HCT116 (cell line): ENCODE measurements around the gene LGALS12. TPM values are rescaled to one million over a fixed set of nuclear protein-coding genes. Genes with fewer than 3 reads are reported as not detected.

Source experiments
- ATAC-seq: fragments of 200-7000 bp; cut with Tn5 transposase; 2 replicates; pipeline ENCODE4 v1.9.1; 2020; ENCODE audit warnings: mild to moderate bottlenecking, moderate library complexity
- BruUV-seq: library from RNA; stranded (reverse); fragments of 400-500 nt; replicated peaks from 2 replicates; lab custom pipeline; 2021; lab: Mats Ljungman, UMichigan
- CTCF ChIA-PET: fragments of 300-600 bp; sonication (Branson Sonifier 250); formaldehyde crosslinking; loops from one replicate; lab custom pipeline; 2021; ENCODE audit warnings: antibody characterized with exemption; lab: Charles Lee
- POLR2A ChIA-PET: fragments of 300-600, 350-600 bp; sonication (Branson Sonifier 250); formaldehyde crosslinking; loops from one replicate; lab custom pipeline; 2021; ENCODE audit warnings: antibody characterized with exemption; lab: Charles Lee
- RAD21 ChIA-PET, 2 experiments: fragments of 300-600 bp; sonication (Branson Sonifier 250); formaldehyde crosslinking; loops; one replicate each; lab custom pipeline; 2023; ENCODE audit warnings: low total read pairs in 2 of 2; ENCODE audit not compliant: uncharacterized antibody in 2 of 2, unreplicated experiment in 2 of 2, low non-redundant PET in 1 of 2; lab: Charles Lee
- DNase-seq: peaks from one replicate; pipeline ENCODE4 v3.0.0-alpha.2; 2010; ENCODE audit warnings: low read depth, low spot score
- H2AFZ ChIP-seq: fragments of 200-600 bp; shearing (Covaris generic), sonication (generic); 2 replicates; pipeline ENCODE4 v1.6.1; 2017; ENCODE audit warnings: low read depth, mixed run types, mixed read lengths, antibody characterized with exemption, low read length; ENCODE audit not compliant: poor library complexity, severe bottlenecking
- H3K27ac ChIP-seq: 2 replicates; pipeline ENCODE4 v1.5.1; 2012; ENCODE audit warnings: low read depth, low read length
- H3K27me3 ChIP-seq: fragments of 200-600 bp; sonication (generic); 2 replicates; pipeline ENCODE4 v1.6.1; 2016; ENCODE audit warnings: mixed run types, low read length, mixed read lengths; ENCODE audit not compliant: insufficient read depth
- H3K36me3 ChIP-seq, 2 experiments: fragments of 200-500 bp in 1 of 2; fragments of 200-600 bp in 1 of 2; sonication (Bioruptor generic) in 1 of 2; sonication (generic) in 1 of 2; 2 replicates each; pipeline versions ENCODE4 v1.5.1 to v1.6.1; 2014 to 2016; ENCODE audit warnings: low read length in 2 of 2, inconsistent platforms in 1 of 2, mixed read lengths in 1 of 2, mixed run types in 1 of 2; ENCODE audit not compliant: insufficient read depth in 2 of 2, control insufficient read depth in 1 of 2
- H3K4me1 ChIP-seq, 2 experiments: fragments of 200-600 bp in 1 of 2; sonication (generic) in 1 of 2; 2 replicates each; pipeline versions ENCODE4 v1.5.1 to v1.6.1; 2012 to 2017; ENCODE audit warnings: low read length in 2 of 2, inconsistent platforms in 1 of 2, mild to moderate bottlenecking in 1 of 2, mixed read lengths in 1 of 2, mixed run types in 1 of 2, moderate library complexity in 1 of 2; ENCODE audit not compliant: insufficient read depth in 2 of 2, control insufficient read depth in 1 of 2
- H3K4me2 ChIP-seq: fragments of 200-600 bp; sonication (generic); 2 replicates; pipeline ENCODE4 v1.6.1; 2017; ENCODE audit warnings: mixed run types, low read length, mixed read lengths
- H3K4me3 ChIP-seq, 2 experiments: fragments of 200-600 bp in 1 of 2; sonication (generic) in 1 of 2; replicated peaks in 1 of 2; 2 replicates each; pipeline ENCODE4 v1.5.1; 2011 to 2016; ENCODE audit warnings: low read length in 2 of 2, control low read depth in 1 of 2, low read depth in 1 of 2, mild to moderate bottlenecking in 1 of 2, mixed read lengths in 1 of 2, mixed run types in 1 of 2
- H3K79me2 ChIP-seq: fragments of 200-600 bp; sonication (generic); 2 replicates; pipeline ENCODE4 v1.6.1; 2017; ENCODE audit warnings: mild to moderate bottlenecking, mixed run types, low read length, moderate library complexity, mixed read lengths; ENCODE audit not compliant: insufficient read depth
- H3K9ac ChIP-seq: fragments of 200-600 bp; sonication (generic); 2 replicates; pipeline ENCODE4 v1.6.1; 2016; ENCODE audit warnings: low read length, mixed read lengths
- H3K9me2 ChIP-seq: fragments of 200-600 bp; sonication (generic), shearing (Covaris generic); 2 replicates; pipeline ENCODE4 v1.6.1; 2017; ENCODE audit warnings: mixed run types, mild to moderate bottlenecking, moderate library complexity; ENCODE audit not compliant: insufficient read depth
- H3K9me3 ChIP-seq, 2 experiments: fragments of 200-500 bp in 1 of 2; fragments of 200-600 bp in 1 of 2; sonication (Bioruptor generic) in 1 of 2; sonication (generic) in 1 of 2; 2 replicates each; pipeline ENCODE4 v1.6.1; 2014 to 2017; ENCODE audit warnings: low read length in 2 of 2, mixed read lengths in 2 of 2, inconsistent platforms in 1 of 2, low read depth in 1 of 2, mild to moderate bottlenecking in 1 of 2, mixed run types in 1 of 2, moderate library complexity in 1 of 2; ENCODE audit not compliant: control insufficient read depth in 1 of 2, insufficient read depth in 1 of 2
- H4K20me1 ChIP-seq: fragments of 200-600 bp; sonication (generic), shearing (Covaris generic); 2 replicates; pipeline ENCODE4 v1.6.1; 2017; ENCODE audit warnings: mixed run types, mild to moderate bottlenecking, moderate library complexity; ENCODE audit not compliant: insufficient read depth
- CBX3 ChIP-seq: IDR thresholded peaks from 2 replicates; pipeline ENCODE4 v1.6.1; 2012; ENCODE audit warnings: low read depth
- CEBPB ChIP-seq: IDR thresholded peaks from 2 replicates; pipeline ENCODE4 v1.6.1; 2012; ENCODE audit warnings: low read depth
- EGR1 ChIP-seq: IDR thresholded peaks from 2 replicates; pipeline ENCODE4 v1.6.1; 2012; ENCODE audit warnings: low read depth
- ELF1 ChIP-seq: IDR thresholded peaks from 2 replicates; pipeline ENCODE4 v1.6.1; 2012; ENCODE audit warnings: low read depth, borderline replicate concordance
- EZH2 ChIP-seq: fragments of 200-600 bp; sonication (generic); IDR thresholded peaks from 2 replicates; pipeline ENCODE4 v1.6.1; 2017; ENCODE audit warnings: antibody characterized with exemption, mixed run types
- EZH2phosphoT487 ChIP-seq: fragments of 200-600 bp; IDR thresholded peaks from 2 replicates; pipeline ENCODE4 v1.6.1; 2018; ENCODE audit warnings: antibody characterized with exemption, borderline replicate concordance
- FOSL1 ChIP-seq: IDR thresholded peaks from 2 replicates; pipeline ENCODE4 v1.6.1; 2012; ENCODE audit warnings: low read depth
- POLR2A ChIP-seq: IDR thresholded peaks from 2 replicates; pipeline ENCODE4 v1.7.0; 2011; ENCODE audit warnings: borderline replicate concordance; ENCODE audit not compliant: insufficient read depth, insufficient read length; ENCODE audit errors: extremely low read depth
- POLR2AphosphoS5 ChIP-seq: IDR thresholded peaks from 2 replicates; pipeline ENCODE4 v1.6.1; 2011; ENCODE audit warnings: mild to moderate bottlenecking, low read depth, low read length, moderate library complexity
- SP1 ChIP-seq: IDR thresholded peaks from 2 replicates; pipeline ENCODE4 v1.6.1; 2012; ENCODE audit warnings: low read depth
- SRF ChIP-seq: IDR thresholded peaks from 2 replicates; pipeline ENCODE4 v1.6.1; 2012; ENCODE audit warnings: low read depth
- TCF7L2 ChIP-seq: IDR thresholded peaks from 2 replicates; pipeline ENCODE4 v1.7.0; 2011; ENCODE audit warnings: borderline replicate concordance, inconsistent platforms; ENCODE audit not compliant: insufficient read depth, insufficient read length; ENCODE audit errors: extremely low read depth
- ZFX ChIP-seq: fragments of 450-650 bp; IDR thresholded peaks from 2 replicates; pipeline ENCODE4 v1.6.1; 2017
- intact Hi-C: fragments of 100-400 bp; cut with micrococcal nuclease; formaldehyde crosslinking; loops from 2 replicates; pipeline ENCODE4 v1.10.0; 2022
- total RNA-seq: library from RNA; stranded (reverse); gene quantifications from one replicate; pipeline ENCODE4 v1.2.1, GENCODE V29; 2021; ENCODE audit not compliant: unreplicated experiment
- TF ChIP-seq, protein P1 (sequence below): IDR thresholded peaks from 2 replicates; pipeline ENCODE4 v1.6.1; 2012
- TF ChIP-seq, protein P2 (sequence below): IDR thresholded peaks from 2 replicates; pipeline ENCODE4 v1.6.1; 2012; ENCODE audit warnings: low read depth

Gene LGALS12
- total RNA-seq, 1 experiment from 2014 or later = not detected

DNA sequence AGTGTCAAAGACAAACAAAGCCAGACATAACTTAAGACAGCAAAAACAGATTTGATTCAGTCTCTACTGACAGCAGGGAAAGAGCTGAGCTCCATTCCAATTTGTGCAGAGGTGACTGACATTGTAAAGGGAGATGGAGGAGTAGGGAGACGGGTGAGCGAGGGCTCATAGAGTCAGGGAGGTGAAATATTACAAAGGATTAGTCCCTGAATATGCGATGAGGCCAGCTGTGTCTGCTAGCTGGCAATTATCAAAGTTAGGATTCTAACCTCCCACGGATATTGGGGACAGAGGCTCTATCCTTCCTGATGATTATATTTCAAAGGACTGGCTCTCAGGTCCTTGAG is 49.0 kb downstream of the LGALS12 start:
- no peak for ATAC-seq
- Histone ChIP-seq H3K9ac (no peak overlapping the region), H3K9me2 (no peaks in the 10 kb centered on the region), H3K4me2 (no peak overlapping the region), H2AFZ (no peak overlapping the region), H3K4me3 (no peak overlapping the region), H3K79me2 (no peaks in the 10 kb centered on the region), H4K20me1 (no peaks in the 10 kb centered on the region), H3K9me3 (no peaks in the 10 kb centered on the region)
- RAD21 ChIA-PET = no interaction called here
- DNase-seq = no peak
- BruUV-seq = no TSS peak
- CTCF ChIA-PET = interaction anchor here (0.7 kb wide), 1 partner anchor 76 kb away, joined by 3 read pairs; no protein-coding TSS in a partner anchor
- TF ChIP-seq FOSL1 (no peak), ELF1 (no peak), CEBPB (no peak), EZH2phosphoT487 (no peak), TCF7L2 (no peak), SP1 (no peak), SRF (no peak), EGR1 (no peak), ZFX (no peak), EZH2 (no peak), POLR2AphosphoS5 (no peak), POLR2A (no peak), CBX3 (no peak)
- TF ChIP-seq, protein P1, sequence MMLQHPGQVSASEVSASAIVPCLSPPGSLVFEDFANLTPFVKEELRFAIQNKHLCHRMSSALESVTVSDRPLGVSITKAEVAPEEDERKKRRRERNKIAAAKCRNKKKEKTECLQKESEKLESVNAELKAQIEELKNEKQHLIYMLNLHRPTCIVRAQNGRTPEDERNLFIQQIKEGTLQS = no peak
- TF ChIP-seq, protein P2, sequence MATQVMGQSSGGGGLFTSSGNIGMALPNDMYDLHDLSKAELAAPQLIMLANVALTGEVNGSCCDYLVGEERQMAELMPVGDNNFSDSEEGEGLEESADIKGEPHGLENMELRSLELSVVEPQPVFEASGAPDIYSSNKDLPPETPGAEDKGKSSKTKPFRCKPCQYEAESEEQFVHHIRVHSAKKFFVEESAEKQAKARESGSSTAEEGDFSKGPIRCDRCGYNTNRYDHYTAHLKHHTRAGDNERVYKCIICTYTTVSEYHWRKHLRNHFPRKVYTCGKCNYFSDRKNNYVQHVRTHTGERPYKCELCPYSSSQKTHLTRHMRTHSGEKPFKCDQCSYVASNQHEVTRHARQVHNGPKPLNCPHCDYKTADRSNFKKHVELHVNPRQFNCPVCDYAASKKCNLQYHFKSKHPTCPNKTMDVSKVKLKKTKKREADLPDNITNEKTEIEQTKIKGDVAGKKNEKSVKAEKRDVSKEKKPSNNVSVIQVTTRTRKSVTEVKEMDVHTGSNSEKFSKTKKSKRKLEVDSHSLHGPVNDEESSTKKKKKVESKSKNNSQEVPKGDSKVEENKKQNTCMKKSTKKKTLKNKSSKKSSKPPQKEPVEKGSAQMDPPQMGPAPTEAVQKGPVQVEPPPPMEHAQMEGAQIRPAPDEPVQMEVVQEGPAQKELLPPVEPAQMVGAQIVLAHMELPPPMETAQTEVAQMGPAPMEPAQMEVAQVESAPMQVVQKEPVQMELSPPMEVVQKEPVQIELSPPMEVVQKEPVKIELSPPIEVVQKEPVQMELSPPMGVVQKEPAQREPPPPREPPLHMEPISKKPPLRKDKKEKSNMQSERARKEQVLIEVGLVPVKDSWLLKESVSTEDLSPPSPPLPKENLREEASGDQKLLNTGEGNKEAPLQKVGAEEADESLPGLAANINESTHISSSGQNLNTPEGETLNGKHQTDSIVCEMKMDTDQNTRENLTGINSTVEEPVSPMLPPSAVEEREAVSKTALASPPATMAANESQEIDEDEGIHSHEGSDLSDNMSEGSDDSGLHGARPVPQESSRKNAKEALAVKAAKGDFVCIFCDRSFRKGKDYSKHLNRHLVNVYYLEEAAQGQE = no peak
- TF ChIP-seq, all 23 proteins: peak for 0
- Histone ChIP-seq H3K27ac (no peak overlapping the region), H3K27me3 (no peaks in the 10 kb centered on the region), H3K36me3 (no peaks in the 10 kb centered on the region), H3K4me1 (no peaks in the 10 kb centered on the region)
- POLR2A ChIA-PET = no interaction called here
- intact Hi-C loops = no loop called here
